Measurements from ENCODE around the gene ADAMTS14. TPM values are rescaled to one million over a fixed set of nuclear protein-coding genes. Genes with fewer than 3 reads are reported as not detected.

ADAMTS14 gene, protein sequence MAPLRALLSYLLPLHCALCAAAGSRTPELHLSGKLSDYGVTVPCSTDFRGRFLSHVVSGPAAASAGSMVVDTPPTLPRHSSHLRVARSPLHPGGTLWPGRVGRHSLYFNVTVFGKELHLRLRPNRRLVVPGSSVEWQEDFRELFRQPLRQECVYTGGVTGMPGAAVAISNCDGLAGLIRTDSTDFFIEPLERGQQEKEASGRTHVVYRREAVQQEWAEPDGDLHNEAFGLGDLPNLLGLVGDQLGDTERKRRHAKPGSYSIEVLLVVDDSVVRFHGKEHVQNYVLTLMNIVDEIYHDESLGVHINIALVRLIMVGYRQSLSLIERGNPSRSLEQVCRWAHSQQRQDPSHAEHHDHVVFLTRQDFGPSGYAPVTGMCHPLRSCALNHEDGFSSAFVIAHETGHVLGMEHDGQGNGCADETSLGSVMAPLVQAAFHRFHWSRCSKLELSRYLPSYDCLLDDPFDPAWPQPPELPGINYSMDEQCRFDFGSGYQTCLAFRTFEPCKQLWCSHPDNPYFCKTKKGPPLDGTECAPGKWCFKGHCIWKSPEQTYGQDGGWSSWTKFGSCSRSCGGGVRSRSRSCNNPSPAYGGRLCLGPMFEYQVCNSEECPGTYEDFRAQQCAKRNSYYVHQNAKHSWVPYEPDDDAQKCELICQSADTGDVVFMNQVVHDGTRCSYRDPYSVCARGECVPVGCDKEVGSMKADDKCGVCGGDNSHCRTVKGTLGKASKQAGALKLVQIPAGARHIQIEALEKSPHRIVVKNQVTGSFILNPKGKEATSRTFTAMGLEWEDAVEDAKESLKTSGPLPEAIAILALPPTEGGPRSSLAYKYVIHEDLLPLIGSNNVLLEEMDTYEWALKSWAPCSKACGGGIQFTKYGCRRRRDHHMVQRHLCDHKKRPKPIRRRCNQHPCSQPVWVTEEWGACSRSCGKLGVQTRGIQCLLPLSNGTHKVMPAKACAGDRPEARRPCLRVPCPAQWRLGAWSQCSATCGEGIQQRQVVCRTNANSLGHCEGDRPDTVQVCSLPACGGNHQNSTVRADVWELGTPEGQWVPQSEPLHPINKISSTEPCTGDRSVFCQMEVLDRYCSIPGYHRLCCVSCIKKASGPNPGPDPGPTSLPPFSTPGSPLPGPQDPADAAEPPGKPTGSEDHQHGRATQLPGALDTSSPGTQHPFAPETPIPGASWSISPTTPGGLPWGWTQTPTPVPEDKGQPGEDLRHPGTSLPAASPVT
- total RNA-seq (ENCODE audit: low replicate concordance): 0.29 and 1.4 TPM in 2 replicates
- long read RNA-seq, partial matches to known transcripts: 0 of 1 reads
- long read RNA-seq, other reads (novel, unspliced or antisense): 1 of 1 reads

DNA sequence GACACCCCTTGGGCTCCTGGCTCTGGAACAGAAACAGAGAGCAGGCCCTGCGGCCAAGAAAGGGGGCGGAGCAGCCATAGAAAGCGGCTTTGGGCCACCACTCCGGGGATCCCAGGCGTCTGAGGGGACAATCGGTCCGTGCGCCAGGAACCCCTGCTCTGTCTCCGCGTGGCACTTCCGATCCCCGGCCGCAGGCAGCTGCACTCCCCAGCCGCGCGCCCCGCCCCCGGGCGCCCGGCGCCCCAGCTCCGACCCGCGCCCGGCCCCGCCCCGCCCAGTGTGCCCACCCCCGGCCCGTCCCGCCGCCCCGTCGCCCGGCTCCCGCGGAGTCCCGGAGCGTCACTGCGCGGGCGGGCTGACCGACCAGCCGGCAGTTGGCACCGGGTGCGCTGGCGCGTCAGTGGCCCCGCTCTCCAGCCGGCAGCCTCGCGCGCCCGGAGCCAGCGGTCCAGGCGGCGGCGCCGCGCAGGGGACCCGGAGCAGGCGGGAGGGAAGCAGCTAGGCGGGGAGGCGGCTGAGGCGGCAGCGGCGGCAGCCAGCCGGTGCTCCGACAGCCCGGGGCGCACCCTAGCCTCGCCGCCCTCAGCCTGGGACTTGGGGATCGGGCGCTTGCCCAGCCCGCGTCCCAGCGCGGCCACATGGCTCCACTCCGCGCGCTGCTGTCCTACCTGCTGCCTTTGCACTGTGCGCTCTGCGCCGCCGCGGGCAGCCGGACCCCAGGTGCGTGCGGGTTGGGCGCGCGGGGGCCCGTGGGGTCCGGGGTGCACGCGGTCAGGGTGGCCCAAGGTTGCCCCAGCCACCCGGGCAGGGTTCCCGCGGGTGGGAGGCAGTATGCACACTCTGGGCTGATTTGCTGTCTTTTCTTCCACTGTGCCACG, at the start of gene ADAMTS14:
TSS of gene ADAMTS14 (plus strand) at position 342 of the 878 bp plus-strand sequence. CDS start at position 639, 297 bp downstream.
- Mint-ChIP-seq H3K4me3 (peak within 1 kb of the TSS; percentile 83), H3K36me3 (no peaks in the 10 kb centered on the region), H3K4me1 (ENCODE audit: unreplicated experiment) (peaks cover 19% of the 10 kb centered on the region), H3K27ac (peak within 1 kb of the TSS; percentile 18), H3K9me3 (peaks cover 3% of the 10 kb centered on the region), H3K27me3 (peaks cover 66% of the 10 kb centered on the region)
- no peak for DNase-seq (ENCODE audit: extremely low spot score, unreplicated experiment)
- TF ChIP-seq, protein P1, sequence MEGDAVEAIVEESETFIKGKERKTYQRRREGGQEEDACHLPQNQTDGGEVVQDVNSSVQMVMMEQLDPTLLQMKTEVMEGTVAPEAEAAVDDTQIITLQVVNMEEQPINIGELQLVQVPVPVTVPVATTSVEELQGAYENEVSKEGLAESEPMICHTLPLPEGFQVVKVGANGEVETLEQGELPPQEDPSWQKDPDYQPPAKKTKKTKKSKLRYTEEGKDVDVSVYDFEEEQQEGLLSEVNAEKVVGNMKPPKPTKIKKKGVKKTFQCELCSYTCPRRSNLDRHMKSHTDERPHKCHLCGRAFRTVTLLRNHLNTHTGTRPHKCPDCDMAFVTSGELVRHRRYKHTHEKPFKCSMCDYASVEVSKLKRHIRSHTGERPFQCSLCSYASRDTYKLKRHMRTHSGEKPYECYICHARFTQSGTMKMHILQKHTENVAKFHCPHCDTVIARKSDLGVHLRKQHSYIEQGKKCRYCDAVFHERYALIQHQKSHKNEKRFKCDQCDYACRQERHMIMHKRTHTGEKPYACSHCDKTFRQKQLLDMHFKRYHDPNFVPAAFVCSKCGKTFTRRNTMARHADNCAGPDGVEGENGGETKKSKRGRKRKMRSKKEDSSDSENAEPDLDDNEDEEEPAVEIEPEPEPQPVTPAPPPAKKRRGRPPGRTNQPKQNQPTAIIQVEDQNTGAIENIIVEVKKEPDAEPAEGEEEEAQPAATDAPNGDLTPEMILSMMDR (conservative IDR thresholded peaks at IDR 0.05): no peak

DNA sequence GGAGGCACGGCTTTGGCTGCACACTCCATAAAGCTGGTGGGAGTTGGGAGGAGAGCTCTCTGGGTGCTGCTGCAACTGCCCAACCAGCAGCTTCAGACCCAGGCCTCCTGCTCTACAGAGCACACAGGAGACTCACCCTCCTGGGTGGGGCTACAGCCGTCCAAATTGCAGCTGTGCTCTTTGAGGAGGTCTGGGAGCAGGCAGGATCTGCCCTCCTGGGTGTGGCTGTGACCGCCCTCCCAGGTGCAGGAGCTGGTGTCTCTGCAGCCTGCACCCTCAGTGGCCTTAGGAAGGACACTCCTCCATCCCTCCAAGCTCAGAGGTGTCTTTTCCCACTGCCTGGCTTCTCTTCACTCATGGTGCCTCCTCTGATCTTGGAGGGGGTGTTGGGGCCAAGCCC, 49.8 kb upstream of the ADAMTS14 start:
- Mint-ChIP-seq H3K27ac (no peak overlapping the region), H3K27me3 (peaks cover 8% of the 10 kb centered on the region), H3K4me1 (ENCODE audit: unreplicated experiment) (peaks cover 5% of the 10 kb centered on the region), H3K9me3 (peaks cover 6% of the 10 kb centered on the region), H3K4me3 (no peak overlapping the region), H3K36me3 (no peaks in the 10 kb centered on the region)
- TF ChIP-seq, protein P1 (conservative IDR thresholded peaks at IDR 0.05): no peak
- no peak for DNase-seq (ENCODE audit: extremely low spot score, unreplicated experiment)

DNA sequence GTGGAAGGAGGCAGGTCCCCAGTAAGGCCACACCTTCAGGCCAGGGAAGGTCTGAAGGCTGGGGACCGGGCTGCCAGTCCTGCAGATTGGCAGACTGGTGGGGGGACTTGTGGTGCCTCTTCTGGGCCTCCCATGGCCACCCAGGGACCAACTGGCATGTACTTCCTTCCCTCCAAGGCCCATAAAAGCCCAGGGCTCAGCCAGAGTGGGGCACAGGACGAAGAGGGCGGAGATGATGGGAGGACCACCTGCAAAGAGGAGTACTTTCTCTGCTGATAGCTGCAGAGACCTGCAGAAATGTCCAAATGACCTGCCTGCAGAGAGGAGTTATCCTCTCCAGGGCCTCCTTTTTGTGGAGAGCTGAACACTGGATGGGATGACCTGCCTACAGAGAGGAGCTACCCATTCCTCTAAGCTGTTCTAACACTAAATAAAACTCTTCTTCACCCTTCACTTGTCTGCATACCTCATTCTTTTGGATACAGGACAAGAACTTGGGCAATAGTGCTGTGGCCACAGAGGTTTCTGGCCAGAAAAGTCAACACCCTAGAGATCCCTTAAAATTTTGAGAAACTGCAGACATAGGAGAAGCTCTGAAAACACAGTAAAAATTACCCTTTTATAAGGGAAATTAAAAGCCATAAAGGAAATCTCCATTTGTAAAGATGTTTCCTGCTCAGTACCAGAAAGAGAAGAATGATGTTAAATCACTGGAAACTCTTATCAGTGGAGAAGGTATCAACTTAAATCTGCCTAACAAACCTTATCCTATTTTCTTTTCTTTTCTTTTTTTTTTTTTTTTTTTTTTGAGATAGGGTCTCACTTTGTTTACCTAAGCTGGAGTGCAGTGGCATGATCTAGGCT, 49.1 kb upstream of the ADAMTS14 start:
- peaks cover 10% of the 10 kb centered on the region for H3K9me3 Mint-ChIP-seq
- peaks cover 5% of the 10 kb centered on the region for H3K4me1 Mint-ChIP-seq (ENCODE audit: unreplicated experiment)
- H3K27me3 Mint-ChIP-seq: peaks cover 8% of the 10 kb centered on the region
- TF ChIP-seq, protein P1 (conservative IDR thresholded peaks at IDR 0.05): no peak
- no peak overlapping the region for H3K27ac Mint-ChIP-seq
- no peak overlapping the region for H3K4me3 Mint-ChIP-seq
- no peak for DNase-seq (ENCODE audit: extremely low spot score, unreplicated experiment)
- H3K36me3 Mint-ChIP-seq: no peaks in the 10 kb centered on the region

DNA sequence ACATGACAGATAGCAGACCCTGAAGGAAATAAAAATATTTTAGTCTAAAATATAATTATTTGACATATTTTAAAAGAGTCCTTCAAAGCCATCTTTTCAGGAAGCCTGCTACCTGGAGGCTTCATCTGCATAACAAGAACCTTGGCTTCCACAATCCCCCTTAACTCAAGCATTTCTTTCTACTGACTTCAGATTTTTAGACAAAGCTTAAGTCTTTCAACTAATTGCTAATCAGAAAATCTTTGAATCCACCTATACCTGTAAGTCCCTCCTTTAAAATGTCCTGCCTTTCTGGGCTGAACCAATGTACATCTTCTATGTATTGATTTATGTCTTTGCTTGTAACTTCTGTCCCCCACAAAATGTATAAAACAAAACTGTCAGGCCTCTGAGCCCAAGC, 46.2 kb upstream of the ADAMTS14 start:
- Mint-ChIP-seq H3K4me3 (no peak overlapping the region), H3K36me3 (no peaks in the 10 kb centered on the region), H3K9me3 (peaks cover 9% of the 10 kb centered on the region), H3K4me1 (ENCODE audit: unreplicated experiment) (peaks cover 5% of the 10 kb centered on the region), H3K27me3 (peaks cover 5% of the 10 kb centered on the region), H3K27ac (no peak overlapping the region)
- TF ChIP-seq, protein P1 (conservative IDR thresholded peaks at IDR 0.05): no peak
- no peak for DNase-seq (ENCODE audit: extremely low spot score, unreplicated experiment)
